Articular chondrocyte of knee joint (primary cell): ENCODE data around the gene CREBBP. TPM values are rescaled to one million over a fixed set of nuclear protein-coding genes. Genes with fewer than 3 reads are reported as not detected.

Experiments
- total RNA-seq: library from RNA; depleted of rRNA; stranded (reverse); fragments of >200 nt; gene quantifications from 2 replicates; pipeline ENCODE4 v1.2.3, GENCODE V29; 2012

Gene CREBBP
- 32.2 and 46.0 TPM in 2 replicates for total RNA-seq

DNA sequence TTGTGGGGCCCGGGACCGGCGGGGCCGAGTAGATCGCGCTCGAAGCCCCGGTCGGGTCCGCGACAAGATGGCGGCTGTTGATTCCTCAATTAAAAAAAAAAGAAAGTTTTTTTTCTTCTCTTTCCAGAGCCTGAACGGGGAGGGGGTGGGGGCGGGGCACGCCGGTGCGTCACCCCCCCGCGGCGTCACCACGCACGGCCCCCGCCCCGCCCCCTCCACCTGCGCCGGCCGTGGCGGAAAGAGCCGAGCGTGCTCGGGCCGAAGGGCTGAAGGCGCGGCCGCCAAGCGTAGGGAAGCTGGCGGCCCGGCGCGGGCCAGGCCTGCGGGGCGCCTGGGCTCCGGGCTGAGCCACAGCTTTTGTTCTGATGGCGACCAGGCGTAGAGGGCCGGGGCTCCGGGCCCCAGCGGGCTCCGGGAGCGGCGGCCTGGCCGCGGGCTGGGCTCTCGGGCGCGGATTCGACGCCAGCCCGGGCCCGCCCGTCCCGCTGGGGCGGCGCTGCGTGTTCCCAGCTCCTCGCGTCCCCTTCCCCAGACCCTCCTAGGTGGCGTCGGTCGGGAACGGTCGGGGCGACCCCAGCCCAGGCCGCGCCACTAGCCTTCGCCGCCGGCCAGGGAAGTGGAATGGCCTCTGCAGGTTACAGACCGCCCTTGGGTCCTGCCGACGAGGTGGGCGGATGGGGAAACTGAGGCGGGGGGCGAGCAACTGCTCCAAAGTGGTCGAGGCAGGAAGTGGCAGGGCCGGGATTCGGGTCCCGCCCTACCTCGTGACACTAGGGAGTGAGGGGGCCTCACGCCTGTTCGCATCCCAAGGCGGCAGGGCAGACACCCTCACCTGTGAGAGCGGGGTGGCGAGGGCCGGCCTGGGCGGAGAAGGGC lies at the start of gene CREBBP:
TSS of gene CREBBP (minus strand) at position 91 of the 876 bp plus-strand sequence. CDS start 797 bp downstream, outside the sequence.

DNA sequence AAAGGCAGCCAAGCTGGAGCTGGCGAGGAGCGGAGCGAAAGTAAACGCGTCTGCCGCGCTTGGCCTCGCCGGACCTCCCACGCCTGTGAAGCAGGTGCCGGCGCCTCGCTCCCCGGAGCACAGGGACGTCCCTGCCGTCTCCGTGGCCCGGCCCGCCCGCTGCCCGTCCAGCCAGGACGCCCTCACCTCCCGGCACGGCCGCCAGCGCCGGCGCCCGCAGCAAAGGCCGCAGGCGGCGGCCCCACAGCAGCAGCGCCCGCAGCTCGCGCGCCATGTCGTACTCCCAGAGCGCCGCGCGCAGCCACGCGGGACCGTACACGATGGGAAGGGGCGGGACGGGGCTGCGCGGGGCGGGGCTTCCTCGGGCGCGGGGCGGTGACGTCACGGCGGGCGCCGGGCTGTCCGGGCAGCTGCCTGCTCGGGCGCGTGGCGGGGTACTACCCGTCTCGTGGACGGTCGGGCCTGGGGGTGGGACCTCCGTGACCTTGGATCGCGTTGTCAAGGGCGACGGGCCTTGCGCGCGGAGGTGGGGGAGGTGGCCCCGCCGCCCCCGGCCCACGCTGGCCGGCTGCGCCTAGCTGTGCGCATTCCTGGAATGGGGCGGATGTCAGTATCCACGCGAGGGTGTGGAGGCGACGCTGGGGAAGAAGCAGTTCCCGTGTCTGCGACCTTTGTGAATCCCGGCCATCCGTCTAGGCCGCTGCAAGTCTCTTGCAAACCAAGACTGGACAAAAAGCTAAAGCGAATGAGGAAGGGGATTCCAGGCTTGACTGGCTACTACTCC lies 163.1 kb downstream of the CREBBP start, which contains the start of gene TRAP1:
TSS of gene TRAP1 (minus strand) at position 290 of the 784 bp plus-strand sequence. CDS start at position 274, 16 bp downstream.

Other genes with a start within 250 kb of the CREBBP start
- gene DNASE1, start 226.0 kb downstream of the CREBBP start, total RNA-seq, result 15.5 and 17.4 TPM in 2 replicates
- gene TRAP1, start 163.2 kb downstream of the CREBBP start, total RNA-seq, result 44.1 and 51.0 TPM in 2 replicates
- gene ADCY9, start 235.7 kb upstream of the CREBBP start, total RNA-seq, result 35.5 and 37.0 TPM in 2 replicates